Muscle layer of colon (tissue), 2 donors: ENCODE data around the gene EEF1AKMT4.
A peak's percentile ranks its signal among the peaks of the same experiment; 100 is the strongest.

ENCODE experiments used
- H3K27ac ChIP-seq: one replicate; pipeline ENCODE4 v1.7.0; 2013; ENCODE audit warnings: low read depth, mild to moderate bottlenecking, low read length, moderate library complexity
- H3K27me3 ChIP-seq, 2 donors: one replicate each; pipeline ENCODE4 v1.7.0; 2013; ENCODE audit warnings: low read length in 2 of 2, mild to moderate bottlenecking in 2 of 2; ENCODE audit not compliant: insufficient read depth in 2 of 2, control insufficient read depth in 1 of 2
- H3K36me3 ChIP-seq: one replicate; pipeline ENCODE4 v1.7.0; 2013; ENCODE audit warnings: mild to moderate bottlenecking, low read length; ENCODE audit not compliant: insufficient read depth
- H3K4me1 ChIP-seq: one replicate; pipeline ENCODE4 v1.7.0; 2013; ENCODE audit warnings: mild to moderate bottlenecking, low read length; ENCODE audit not compliant: insufficient read depth
- H3K4me3 ChIP-seq, 2 donors: one replicate each; pipeline ENCODE4 v1.7.0; 2013; ENCODE audit warnings: low read length in 2 of 2, low read depth in 1 of 2, mild to moderate bottlenecking in 1 of 2, moderate library complexity in 1 of 2
- H3K9ac ChIP-seq: one replicate; pipeline ENCODE4 v1.7.0; 2013; ENCODE audit warnings: low read length
- H3K9me3 ChIP-seq: one replicate; pipeline ENCODE4 v1.7.0; 2013; ENCODE audit warnings: mild to moderate bottlenecking, low read length
- donor health status: abdominal sarcoma.
- donor health status: Adenocarcinoma of cecum.

EEF1AKMT4 gene

GRCh38 chr3:184237211-184237610, 12.3 kb upstream of the EEF1AKMT4 start:
- Histone ChIP-seq H3K4me3 (no peak overlapping the region), H3K27me3 (peaks cover 7 to 44% of the 10 kb centered on the region in 2 donors), H3K36me3 (no peaks in the 10 kb centered on the region), H3K4me1 (no peaks in the 10 kb centered on the region), H3K27ac (no peak overlapping the region), H3K9ac (no peak overlapping the region), H3K9me3 (no peaks in the 10 kb centered on the region)

- no peak overlapping the region for H3K9ac ChIP-seq
- H3K27me3 ChIP-seq: peaks cover 4 to 38% of the 10 kb centered on the region in 2 donors
- no peak overlapping the region for H3K27ac ChIP-seq
- H3K4me3 ChIP-seq: no peak overlapping the region
- H3K4me1 ChIP-seq: no peaks in the 10 kb centered on the region
- peaks cover 6% of the 10 kb centered on the region for H3K36me3 ChIP-seq
- H3K9me3 ChIP-seq: no peaks in the 10 kb centered on the region
Observed at GRCh38 chr3:184237807-184238206, 11.7 kb upstream of the EEF1AKMT4 start.

- Histone ChIP-seq H3K4me1 (no peaks in the 10 kb centered on the region), H3K9me3 (no peaks in the 10 kb centered on the region), H3K27me3 (peaks cover 4 to 33% of the 10 kb centered on the region in 2 donors), H3K9ac (no peak overlapping the region), H3K27ac (no peak overlapping the region), H3K4me3 (no peak overlapping the region), H3K36me3 (peaks cover 10% of the 10 kb centered on the region)
Observed at GRCh38 chr3:184238246-184238818, 11.1 kb upstream of the EEF1AKMT4 start.

- Histone ChIP-seq H3K36me3 (peaks cover 19% of the 10 kb centered on the region), H3K4me1 (no peaks in the 10 kb centered on the region), H3K27me3 (peaks cover 4 to 30% of the 10 kb centered on the region in 2 donors), H3K4me3 (no peak overlapping the region), H3K9me3 (no peaks in the 10 kb centered on the region), H3K27ac (no peak overlapping the region), H3K9ac (no peak overlapping the region)
Observed at GRCh38 chr3:184239221-184239620, 10.3 kb upstream of the EEF1AKMT4 start.

GRCh38 chr3:184239708-184240107, 9.8 kb upstream of the EEF1AKMT4 start:
- Histone ChIP-seq H3K9me3 (no peaks in the 10 kb centered on the region), H3K27me3 (peaks cover 4 to 30% of the 10 kb centered on the region in 2 donors), H3K4me3 (no peak overlapping the region)

GRCh38 chr3:184240384-184241140, 8.9 kb upstream of the EEF1AKMT4 start:
- Histone ChIP-seq H3K36me3 (peaks cover 33% of the 10 kb centered on the region), H3K27me3 (peaks cover 4 to 30% of the 10 kb centered on the region in 2 donors)

More at GRCh38 chr3:184239708-184240107, 9.8 kb upstream of the EEF1AKMT4 start:
- H3K27ac ChIP-seq: no peak overlapping the region
- H3K9ac ChIP-seq: no peak overlapping the region
- no peaks in the 10 kb centered on the region for H3K4me1 ChIP-seq
- H3K36me3 ChIP-seq: peaks cover 24% of the 10 kb centered on the region

GRCh38 chr3:184241141-184241446, 8.4 kb upstream of the EEF1AKMT4 start:
- H3K36me3 ChIP-seq: peaks cover 33% of the 10 kb centered on the region
- peaks cover 4 to 30% of the 10 kb centered on the region in 2 donors for H3K27me3 ChIP-seq
- no peak overlapping the region for H3K9ac ChIP-seq
- no peak overlapping the region for H3K27ac ChIP-seq
- H3K4me3 ChIP-seq: no peak overlapping the region
- no peaks in the 10 kb centered on the region for H3K9me3 ChIP-seq
- no peaks in the 10 kb centered on the region for H3K4me1 ChIP-seq

More at GRCh38 chr3:184240384-184241140, 8.9 kb upstream of the EEF1AKMT4 start:
- Histone ChIP-seq H3K4me3 (no peak overlapping the region), H3K4me1 (no peaks in the 10 kb centered on the region), H3K27ac (no peak overlapping the region), H3K9me3 (no peaks in the 10 kb centered on the region), H3K9ac (no peak overlapping the region)

GRCh38 chr3:184241447-184242296, 7.8 kb upstream of the EEF1AKMT4 start:
- Histone ChIP-seq H3K27ac (no peak overlapping the region), H3K27me3 (peaks cover 4 to 30% of the 10 kb centered on the region in 2 donors), H3K9ac (no peak overlapping the region), H3K4me3 (no peak overlapping the region), H3K36me3 (peaks cover 33% of the 10 kb centered on the region), H3K9me3 (no peaks in the 10 kb centered on the region), H3K4me1 (no peaks in the 10 kb centered on the region)

GRCh38 chr3:184242297-184242685, 7.2 kb upstream of the EEF1AKMT4 start:
- Histone ChIP-seq H3K9me3 (no peaks in the 10 kb centered on the region), H3K9ac (no peak overlapping the region), H3K4me1 (no peaks in the 10 kb centered on the region), H3K36me3 (peaks cover 33% of the 10 kb centered on the region), H3K27ac (no peak overlapping the region), H3K27me3 (peaks cover 0 to 30% of the 10 kb centered on the region in 2 donors), H3K4me3 (no peak overlapping the region)

- Histone ChIP-seq H3K27ac (peak within 1 kb of the TSS; percentile 94), H3K9me3 (no peaks in the 10 kb centered on the region), H3K4me1 (peaks cover 15% of the 10 kb centered on the region), H3K36me3 (peaks cover 19% of the 10 kb centered on the region), H3K27me3 (no peaks in the 10 kb centered on the region), H3K4me3 (peak within 1 kb of the TSS; percentile 89 to 92), H3K9ac (peak within 1 kb of the TSS; percentile 81)
Observed at GRCh38 chr3:184248454-184249411, 739 bp upstream of the EEF1AKMT4 start, which contains the start of gene ALG3. Gene ALG3 (minus strand): TSS chr3:184248962. CDS start chr3:184248940, 22 bp downstream.
